Retina (tissue), 1 donor: Measurements from ENCODE around the gene RBM12.
"Not testable (repeated sequence)": the region's sequence is repeated elsewhere in the genome, so short reads cannot be mapped to it uniquely, and the experiment has no call there.

Source experiments
- DNase-seq: peaks from one replicate; pipeline ENCODE4 v3.0.0-alpha.2; 2016

RBM12 gene

GRCh38 chr20:35664466-35665206, at the start of gene RBM12, which contains the start of gene CPNE1:
Gene RBM12, minus strand, starts transcription at chr20:35664900. Its CDS starts 9,578 bp downstream, at chr20:35655322.
Gene CPNE1, minus strand, starts transcription at chr20:35664900. Its CDS starts 31,977 bp downstream, at chr20:35632923.
- peak; percentile 96 for DNase-seq

DNA sequence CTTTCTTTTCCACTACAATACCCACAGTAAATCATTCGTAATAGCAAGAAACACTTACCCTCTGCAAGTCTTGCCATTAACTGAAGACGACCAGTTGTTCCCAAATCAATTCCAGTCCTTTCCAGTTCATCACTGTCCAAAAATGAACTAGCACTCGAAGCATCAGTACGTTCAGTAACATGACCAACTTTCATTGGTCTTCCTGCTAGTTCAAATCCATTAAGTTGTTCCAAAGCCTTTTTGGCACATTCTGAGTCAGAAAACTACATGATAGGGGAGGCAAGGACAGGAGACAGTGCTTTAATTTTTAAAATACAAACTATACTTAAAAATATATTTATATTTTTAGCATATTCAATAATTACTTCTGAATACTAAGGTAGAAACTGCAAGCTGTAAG, 49.4 kb upstream of the RBM12 start:
- DNase-seq: no peak

GRCh38 chr20:35713120-35713519, 48.4 kb upstream of the RBM12 start:
- not testable (repeated sequence) for DNase-seq

GRCh38 chr20:35711588-35712209, 47.0 kb upstream of the RBM12 start:
- DNase-seq: no peak

DNA sequence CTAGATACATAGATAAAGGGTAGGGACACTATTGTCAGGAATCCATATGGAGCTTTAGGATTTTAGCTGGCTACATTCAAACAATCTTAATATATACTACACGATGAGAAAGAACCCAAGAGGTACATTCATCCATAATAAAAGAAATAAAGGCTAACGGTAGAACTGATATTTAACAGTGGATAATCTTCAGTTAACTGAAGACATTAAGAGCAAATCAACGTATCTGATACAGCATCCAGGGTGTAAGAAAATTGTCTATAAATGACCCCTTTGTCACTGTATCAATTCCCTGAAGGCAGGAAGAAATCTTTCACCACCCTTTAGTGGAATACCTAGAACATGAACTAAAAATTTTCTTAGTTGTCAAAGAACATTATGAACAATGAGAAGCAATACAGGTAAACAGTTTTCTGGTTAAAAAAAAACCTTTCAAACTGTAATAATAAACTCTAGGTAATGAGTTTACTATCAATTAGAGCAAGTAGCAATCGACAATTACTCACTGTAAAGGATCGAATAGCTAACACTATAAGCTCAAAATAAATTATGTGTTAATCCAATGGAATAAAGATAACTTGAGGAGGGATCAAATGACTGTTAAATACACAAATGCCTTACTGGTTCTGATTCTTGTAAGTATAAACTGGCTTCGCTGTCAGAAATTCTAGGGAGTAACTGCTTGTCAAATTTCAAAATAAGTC, 46.3 kb upstream of the RBM12 start:
- DNase-seq: no peak

DNA sequence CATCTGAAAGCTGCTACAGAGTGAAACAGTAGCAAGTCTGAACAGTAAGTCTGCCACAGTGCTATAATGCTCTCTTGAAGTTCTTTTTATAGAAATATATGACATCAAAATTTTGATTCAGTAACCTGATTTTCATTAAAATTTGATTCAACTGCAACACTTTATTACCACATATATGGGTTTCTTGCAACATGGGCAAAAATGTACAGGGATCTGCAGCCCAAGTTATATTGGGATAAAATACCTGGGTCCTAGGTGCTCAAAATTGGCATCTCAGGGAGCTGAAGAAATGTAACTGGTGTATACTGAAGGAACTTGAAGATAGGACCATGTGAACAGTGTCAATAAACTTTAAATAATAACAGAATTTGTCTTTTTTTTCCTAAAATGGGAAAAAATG, 45.3 kb upstream of the RBM12 start:
- no peak for DNase-seq

- DNase-seq: no peak
Observed at GRCh38 chr20:35709259-35709658, 44.6 kb upstream of the RBM12 start.

GRCh38 chr20:35708502-35708901, 43.8 kb upstream of the RBM12 start:
- no peak for DNase-seq

GRCh38 chr20:35706591-35707529, 42.2 kb upstream of the RBM12 start:
- DNase-seq: not testable (repeated sequence)

GRCh38 chr20:35705894-35706293, 41.2 kb upstream of the RBM12 start:
- DNase-seq: not testable (repeated sequence)

GRCh38 chr20:35704514-35705261, 40.0 kb upstream of the RBM12 start:
- no peak for DNase-seq

DNA sequence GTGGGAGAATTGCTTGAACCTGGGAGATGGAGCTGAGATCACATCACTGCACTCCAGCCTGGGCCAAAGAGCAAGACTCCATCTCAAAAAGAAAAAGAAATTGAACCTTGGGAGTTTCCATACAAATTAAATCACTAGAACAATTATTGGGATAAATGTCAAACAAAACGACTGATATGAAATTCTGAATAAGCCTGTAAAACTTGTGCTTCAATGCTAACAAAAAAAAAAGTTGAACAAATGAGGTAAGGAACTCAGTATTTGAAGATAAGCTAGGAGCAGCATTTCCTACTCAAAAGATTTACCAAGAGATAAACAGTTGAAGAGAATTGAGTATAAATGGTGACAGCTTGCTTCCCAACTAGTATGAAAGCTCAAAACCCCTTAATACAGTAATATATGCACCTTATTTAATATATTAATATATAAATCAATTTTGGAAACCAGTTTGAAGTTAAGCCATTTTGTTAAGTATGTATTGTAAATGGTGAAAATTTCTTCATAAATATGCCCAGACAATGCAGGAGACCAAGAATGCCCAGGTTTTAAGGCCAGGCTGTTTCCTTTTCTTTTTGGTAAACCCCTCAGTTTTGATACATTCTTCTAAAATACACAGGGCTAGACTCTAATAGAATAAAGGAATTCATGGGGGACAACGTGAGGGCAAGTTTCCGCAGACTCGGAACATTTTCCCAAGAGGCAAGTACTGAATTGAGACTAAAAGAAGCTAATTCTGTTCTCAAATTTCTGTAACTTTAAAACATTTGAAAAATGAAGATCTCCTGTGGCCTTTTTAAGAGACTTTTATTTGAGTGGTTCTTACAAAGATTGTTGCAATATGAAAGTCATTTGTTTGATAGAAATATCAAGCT, 38.4 kb upstream of the RBM12 start:
- no peak for DNase-seq

DNA sequence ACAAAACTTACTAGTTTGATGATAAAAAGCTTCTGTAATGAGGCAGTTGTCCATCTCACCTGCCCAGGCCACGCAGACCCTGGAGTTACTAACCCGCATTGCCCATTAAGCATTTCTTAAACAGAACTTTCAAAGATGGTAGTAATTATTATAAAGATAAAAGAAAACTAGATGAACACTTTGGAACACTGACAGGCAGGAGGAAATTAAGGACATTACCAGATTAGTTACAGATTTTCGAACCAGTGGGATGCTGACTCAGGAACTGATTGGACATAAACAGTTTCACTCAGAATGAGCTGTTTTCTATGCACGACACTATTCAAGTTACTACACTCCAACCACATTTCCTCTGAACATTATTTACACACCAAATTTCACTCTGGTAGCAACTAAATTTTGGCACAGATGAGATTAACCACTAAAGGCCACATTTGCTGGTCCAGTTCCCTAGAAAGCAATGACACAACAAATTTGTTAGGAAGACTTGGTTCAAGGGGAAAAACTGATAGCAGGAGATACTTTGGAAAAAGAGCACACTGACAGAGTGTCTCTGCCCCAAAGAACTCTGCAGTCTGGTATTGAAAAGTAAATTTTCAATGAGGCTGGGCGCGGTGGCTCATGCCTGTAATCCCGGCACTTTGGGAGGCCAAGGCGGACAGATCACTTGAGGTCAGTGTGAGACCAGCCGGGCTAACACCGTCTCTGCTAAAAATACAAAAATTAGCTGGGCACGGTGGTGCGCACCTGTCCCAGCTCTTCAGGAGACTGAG, 37.5 kb upstream of the RBM12 start:
- DNase-seq: no peak

DNA sequence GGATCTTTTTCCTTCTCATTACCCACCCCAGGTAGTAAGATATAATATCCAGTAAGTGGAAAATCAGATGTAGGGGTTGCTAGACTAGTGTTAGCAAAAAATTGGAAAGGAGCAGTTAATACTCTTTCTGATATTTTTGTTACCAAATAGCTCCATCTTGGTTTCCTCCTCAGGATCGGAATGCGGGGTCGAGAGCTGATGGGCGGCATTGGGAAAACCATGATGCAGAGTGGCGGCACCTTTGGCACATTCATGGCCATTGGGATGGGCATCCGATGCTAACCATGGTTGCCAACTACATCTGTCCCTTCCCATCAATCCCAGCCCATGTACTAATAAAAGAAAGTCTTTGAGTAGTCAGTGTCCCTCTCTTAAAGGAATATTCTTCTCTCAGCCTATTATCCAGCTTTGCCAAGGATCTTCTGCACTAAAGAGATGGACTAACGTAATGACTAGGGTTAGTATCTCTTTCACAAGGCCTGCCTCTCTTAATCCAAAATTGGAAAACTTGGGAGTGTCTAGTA, 36.0 kb upstream of the RBM12 start:
- DNase-seq: no peak

- no peak for DNase-seq
Observed at GRCh38 chr20:35699957-35700624, 35.4 kb upstream of the RBM12 start.

DNA sequence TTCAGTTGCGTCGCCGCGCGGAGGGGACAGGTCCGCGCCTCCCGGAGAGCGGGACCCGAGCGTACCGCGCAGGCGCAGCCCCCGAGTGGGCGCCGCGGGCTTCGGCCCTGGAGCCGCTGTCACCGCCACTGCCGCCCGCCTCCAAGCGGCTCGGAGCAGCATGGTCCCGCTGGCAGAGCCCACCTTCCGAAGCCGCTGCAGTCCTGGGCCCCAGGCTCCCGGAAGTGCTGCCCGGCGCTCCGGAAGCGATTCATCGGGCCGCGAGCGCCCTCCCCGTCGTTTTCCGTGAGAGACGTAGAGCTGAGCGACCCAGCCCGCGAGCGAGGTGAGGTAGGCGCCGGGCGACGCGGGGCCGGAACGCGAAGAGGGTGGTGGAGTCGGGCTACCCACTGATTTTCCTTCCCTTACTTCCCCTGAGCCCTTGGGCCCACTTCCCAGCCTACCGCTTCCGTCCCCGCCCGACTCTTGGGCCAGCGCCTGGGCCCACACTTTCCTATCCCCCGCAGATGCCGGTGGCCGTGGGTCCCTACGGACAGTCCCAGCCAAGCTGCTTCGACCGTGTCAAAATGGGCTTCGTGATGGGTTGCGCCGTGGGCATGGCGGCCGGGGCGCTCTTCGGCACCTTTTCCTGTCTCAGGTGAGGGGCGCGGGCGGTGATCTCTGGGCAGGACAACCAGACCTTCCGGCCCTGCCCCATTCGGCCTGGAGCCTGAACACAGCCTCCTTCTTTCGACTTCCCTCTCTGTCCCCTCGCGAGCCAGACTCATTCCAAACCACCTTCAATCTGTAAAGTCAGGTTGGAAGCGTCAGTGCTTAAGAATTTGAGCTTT, 34.6 kb upstream of the RBM12 start, which contains the start of the genes NFS1 and ROMO1:
Gene NFS1 (minus strand): TSS at position 226 of the 830 bp plus-strand sequence. CDS start 64 bp downstream, at position 162.
Gene ROMO1 (plus strand): TSS at position 279 of the 830 bp plus-strand sequence. CDS start 228 bp downstream, at position 507.
- peak; percentile 97 for DNase-seq

- DNase-seq: no peak
Observed at GRCh38 chr20:35698298-35699126, 33.8 kb upstream of the RBM12 start.
